HepG2 (cell line): Measurements from ENCODE around the gene DNALI1. TPM values are rescaled to one million over a fixed set of nuclear protein-coding genes. Genes with fewer than 3 reads are reported as not detected.

Experiments used
- CBX5 ChIP-seq: sonication (generic); formaldehyde crosslinking; IDR thresholded peaks from 2 replicates; pipeline ENCODE4 v1.4.0; 2020; ENCODE audit warnings: missing genetic modification reagents, borderline replicate concordance
- EZH2 ChIP-seq: conservative IDR thresholded peaks from 2 replicates; pipeline ENCODE4 v1.6.1; 2012; ENCODE audit warnings: mild to moderate bottlenecking, low read depth, low read length, moderate library complexity
- GFI1 ChIP-seq: sonication (generic); formaldehyde crosslinking; IDR thresholded peaks from 2 replicates; pipeline ENCODE4 v1.5.0; 2020; ENCODE audit warnings: missing genetic modification reagents, mild to moderate bottlenecking, borderline replicate concordance
- HNRNPK ChIP-seq: fragments of 200-400 bp; formaldehyde crosslinking; IDR thresholded peaks from 2 replicates; pipeline ENCODE4 v1.6.1; 2018; ENCODE audit warnings: low read length, low read depth, moderate library complexity, mild to moderate bottlenecking; ENCODE audit not compliant: poor library complexity, severe bottlenecking
- IRX3 ChIP-seq: sonication (generic); formaldehyde crosslinking; IDR thresholded peaks from 2 replicates; pipeline ENCODE4 v1.8.1; 2023; ENCODE audit warnings: mild to moderate bottlenecking, low read depth, missing genetic modification reagents, borderline replicate concordance
- KAT2B ChIP-seq: fragments of 150-350 bp; IDR thresholded peaks from 2 replicates; pipeline ENCODE4 v1.6.1; 2014; ENCODE audit warnings: low read depth, low read length, borderline replicate concordance
- MEF2D ChIP-seq: sonication (generic); formaldehyde crosslinking; IDR thresholded peaks from 2 replicates; pipeline ENCODE4 v1.5.1; 2020; ENCODE audit warnings: mild to moderate bottlenecking, missing genetic modification reagents
- MXI1 ChIP-seq: IDR thresholded peaks from 3 replicates; pipeline ENCODE4 v1.6.1; 2012; ENCODE audit warnings: low read depth, low read length, inconsistent platforms, borderline replicate concordance
- NR2C2 ChIP-seq: sonication (generic); formaldehyde crosslinking; IDR thresholded peaks from 2 replicates; pipeline ENCODE4 v1.4.0; 2020; ENCODE audit warnings: missing genetic modification reagents, mild to moderate bottlenecking, moderate library complexity, borderline replicate concordance
- PCBP1 ChIP-seq: fragments of 200-400 bp; formaldehyde crosslinking; IDR thresholded peaks from 2 replicates; pipeline ENCODE4 v1.6.1; 2017; ENCODE audit warnings: mild to moderate bottlenecking, low read depth, low read length, borderline replicate concordance
- PHF20 ChIP-seq: sonication (generic); formaldehyde crosslinking; IDR thresholded peaks from 2 replicates; pipeline ENCODE4 v1.5.0; 2020; ENCODE audit warnings: mild to moderate bottlenecking, missing genetic modification reagents
- PHF5A ChIP-seq: IDR thresholded peaks from one replicate; pipeline ENCODE4 v1.6.1; 2018; ENCODE audit warnings: low read depth, missing genetic modification reagents; ENCODE audit not compliant: unreplicated experiment
- PHF8 ChIP-seq: sonication (generic); formaldehyde crosslinking; IDR thresholded peaks from 2 replicates; pipeline ENCODE4 v1.5.0; 2020; ENCODE audit warnings: missing genetic modification reagents
- RAD21 ChIP-seq: fragments of 450-650 bp; formaldehyde crosslinking; IDR thresholded peaks from 2 replicates; pipeline ENCODE4 v1.5.0; 2020; ENCODE audit warnings: mild to moderate bottlenecking
- SNAI1 ChIP-seq: sonication (generic); formaldehyde crosslinking; IDR thresholded peaks from 2 replicates; pipeline ENCODE4 v1.5.0; 2020; ENCODE audit warnings: mild to moderate bottlenecking, missing genetic modification reagents, borderline replicate concordance
- SNAPC2 ChIP-seq: sonication (generic); formaldehyde crosslinking; IDR thresholded peaks from 2 replicates; pipeline ENCODE4 v1.8.1; 2022; ENCODE audit warnings: mild to moderate bottlenecking, missing genetic modification reagents
- TCF7 ChIP-seq: sonication (generic); IDR thresholded peaks from 2 replicates; pipeline ENCODE4 v1.6.1; 2016; ENCODE audit warnings: antibody characterized with exemption, low read depth
- ZBTB20 ChIP-seq: sonication (generic); formaldehyde crosslinking; IDR thresholded peaks from 2 replicates; pipeline ENCODE4 v1.8.1; 2023; ENCODE audit warnings: missing genetic modification reagents, low read depth, mild to moderate bottlenecking, borderline replicate concordance
- ZEB1 ChIP-seq: IDR thresholded peaks from 2 replicates; pipeline ENCODE4 v1.6.1; 2012; ENCODE audit warnings: mild to moderate bottlenecking, low read depth, inconsistent platforms; ENCODE audit not compliant: insufficient replicate concordance
- ZNF10 ChIP-seq: sonication (generic); formaldehyde crosslinking; IDR thresholded peaks from 2 replicates; pipeline ENCODE4 v1.4.0; 2020; ENCODE audit warnings: mild to moderate bottlenecking, low read depth, missing genetic modification reagents, borderline replicate concordance
- ZNF569 ChIP-seq: sonication (generic); formaldehyde crosslinking; IDR thresholded peaks from 2 replicates; pipeline ENCODE4 v1.5.0; 2020; ENCODE audit warnings: mild to moderate bottlenecking, missing genetic modification reagents, moderate library complexity, borderline replicate concordance
- ZNF749 ChIP-seq: sonication (generic); formaldehyde crosslinking; IDR thresholded peaks from 2 replicates; pipeline ENCODE4 v1.8.0; 2022; ENCODE audit warnings: mild to moderate bottlenecking, missing genetic modification reagents, moderate library complexity, borderline replicate concordance
- polyA plus RNA-seq, 8 experiments: library from polyadenylated mRNA; depleted of rRNA in 3 of 8; stranded (reverse) in 7 of 8; unstranded in 1 of 8; fragments of >200 nt; fragmentation: Illumina TruSeq in 4 of 8; extraction: Trizol in 4 of 8; gene quantifications; 2 replicates each; pipeline versions ENCODE4 v1.2.1 to v1.2.3, GENCODE V29; 2011 to 2016; ENCODE audit warnings: low read depth in 4 of 8, missing spikeins in 1 of 8, mixed read lengths in 1 of 8; ENCODE audit not compliant: insufficient read depth in 1 of 8
- total RNA-seq, 5 experiments: library from RNA; depleted of rRNA; stranded (reverse); fragments of >200 nt; fragmentation: Illumina TruSeq; extraction: Trizol; gene quantifications; 2 replicates each; pipeline ENCODE4 v1.2.3, GENCODE V29; 2016; ENCODE audit warnings: low read depth in 1 of 5
- TF ChIP-seq, protein P1 (sequence below): IDR thresholded peaks from 2 replicates; pipeline ENCODE4 v1.6.1; 2016; ENCODE audit warnings: missing compliant biosample characterization, missing genetic modification reagents, borderline replicate concordance
- TF ChIP-seq, protein P2 (sequence below): sonication (generic); formaldehyde crosslinking; IDR thresholded peaks from 2 replicates; pipeline ENCODE4 v1.5.0; 2020; ENCODE audit warnings: mild to moderate bottlenecking, low read depth, missing genetic modification reagents, borderline replicate concordance

DNALI1 gene
- total and polyA plus RNA-seq, 2 of the 13 experiments (the other 11 are each of a cell fraction or from before 2014, with no cell fraction given), result 0.42 to 0.70 TPM

DNA sequence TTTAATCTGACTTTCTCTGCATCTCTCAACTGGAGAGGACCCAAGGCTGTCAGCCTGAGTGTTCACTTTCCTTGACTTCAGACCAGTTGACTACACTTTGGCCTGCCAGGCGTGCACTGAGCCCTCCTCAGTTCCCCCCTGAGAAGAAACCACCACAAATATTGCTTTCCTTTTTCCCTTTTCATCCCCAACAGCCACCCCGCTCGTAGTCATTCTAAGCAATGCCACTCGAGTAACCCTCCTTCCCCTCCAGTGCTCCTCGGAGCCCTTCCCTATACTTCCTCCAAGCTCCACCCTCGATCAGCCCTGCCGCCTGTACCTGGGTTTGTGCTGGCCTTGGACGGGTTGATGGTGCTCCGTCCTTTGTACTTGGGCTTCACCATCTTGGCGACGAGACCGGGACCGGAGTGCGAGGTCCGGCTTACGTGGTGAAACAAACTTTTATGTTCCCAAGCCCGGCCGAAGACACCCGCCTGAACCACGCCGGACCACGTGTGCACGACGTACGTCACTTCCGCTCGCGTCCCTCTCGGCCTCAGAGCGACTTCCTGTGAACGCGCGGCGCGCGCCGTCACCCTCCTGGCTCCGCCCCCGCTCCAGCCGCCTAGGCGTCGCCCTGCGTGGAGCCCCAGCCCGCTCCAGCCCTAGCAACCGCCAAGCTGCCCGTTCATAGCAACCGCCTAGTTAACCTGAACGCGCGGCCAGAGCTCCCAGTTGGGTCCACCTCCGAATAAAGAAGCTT, 38.9 kb downstream of the DNALI1 start, which contains the start of gene GNL2 (continued):
- TF ChIP-seq RAD21 (CRISPR knock-in tag), result 0 out of 2 replicates have a peak, but pooled peaks have one; percentile 15
- no peak for TF ChIP-seq ZEB1
- TF ChIP-seq PHF20 (CRISPR knock-in tag), result peak; percentile 89
- TF ChIP-seq, protein P1, sequence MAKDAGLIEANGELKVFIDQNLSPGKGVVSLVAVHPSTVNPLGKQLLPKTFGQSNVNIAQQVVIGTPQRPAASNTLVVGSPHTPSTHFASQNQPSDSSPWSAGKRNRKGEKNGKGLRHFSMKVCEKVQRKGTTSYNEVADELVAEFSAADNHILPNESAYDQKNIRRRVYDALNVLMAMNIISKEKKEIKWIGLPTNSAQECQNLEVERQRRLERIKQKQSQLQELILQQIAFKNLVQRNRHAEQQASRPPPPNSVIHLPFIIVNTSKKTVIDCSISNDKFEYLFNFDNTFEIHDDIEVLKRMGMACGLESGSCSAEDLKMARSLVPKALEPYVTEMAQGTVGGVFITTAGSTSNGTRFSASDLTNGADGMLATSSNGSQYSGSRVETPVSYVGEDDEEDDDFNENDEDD (CRISPR knock-in tag), result peak; percentile 81; the same call in 1 of the 2 replicates
- peak; percentile 61 for TF ChIP-seq NR2C2 (CRISPR knock-in tag)
- TF ChIP-seq EZH2, result no peak
- TF ChIP-seq ZBTB20, result peak; percentile 67; the same call in 1 of the 2 replicates
- TF ChIP-seq SNAI1 (CRISPR knock-in tag), result peak; percentile 80; the same call in 1 of the 2 replicates
- TF ChIP-seq TCF7, result no peak
- peak; percentile 50 for TF ChIP-seq PHF5A
- peak; percentile 45; the same call in 1 of the 2 replicates for TF ChIP-seq IRX3 (CRISPR knock-in tag)
- TF ChIP-seq KAT2B, result no peak
- TF ChIP-seq ZNF569 (CRISPR knock-in tag), result no peak
- no peak for TF ChIP-seq ZNF10 (CRISPR knock-in tag)
- peak; percentile 90 for TF ChIP-seq PHF8 (CRISPR knock-in tag)
- peak; percentile 31; the same call in 1 of the 2 replicates for TF ChIP-seq CBX5 (CRISPR knock-in tag)
- no peak for TF ChIP-seq PCBP1
- TF ChIP-seq, protein P2, sequence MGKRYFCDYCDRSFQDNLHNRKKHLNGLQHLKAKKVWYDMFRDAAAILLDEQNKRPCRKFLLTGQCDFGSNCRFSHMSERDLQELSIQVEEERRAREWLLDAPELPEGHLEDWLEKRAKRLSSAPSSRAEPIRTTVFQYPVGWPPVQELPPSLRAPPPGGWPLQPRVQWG (CRISPR knock-in tag), result no peak
- no peak for TF ChIP-seq ZNF749 (CRISPR knock-in tag)
- no peak for TF ChIP-seq GFI1 (CRISPR knock-in tag)
- TF ChIP-seq MXI1, result peak; percentile 97; the same call in 2 of the 3 replicates
- TF ChIP-seq MEF2D (CRISPR knock-in tag), result peak; percentile 51; the same call in 1 of the 2 replicates
- peak; percentile 63; the same call in 1 of the 2 replicates for TF ChIP-seq SNAPC2 (CRISPR knock-in tag)
- TF ChIP-seq HNRNPK, result no peak
